Measurements from ENCODE around the gene LIMA1. TPM values are rescaled to one million over a fixed set of nuclear protein-coding genes. Genes with fewer than 3 reads are reported as not detected.

The LIMA1 gene
- total RNA-seq, 4 donors from 2014 or later: 87.7 to 213 (median 152) TPM

GRCh38 chr12:50232206-50232605, 51.1 kb downstream of the LIMA1 start:
- Histone ChIP-seq H3K9me3 (no peaks in the 10 kb centered on the region), H3K4me1 (no peaks in the 10 kb centered on the region), H3K27ac (no peak overlapping the region), H3K36me3 (peaks cover 0 to 7% (median 0%) of the 10 kb centered on the region in 3 donors), H3K27me3 (no peaks in the 10 kb centered on the region), H3K4me3 (no peak overlapping the region)
- WGBS, 2 donors: 90 to 94% methylated on average over 4 of the region's 4 CpGs
- no peak for DNase-seq (ENCODE audit: low spot score in 2 of 2)
- TF ChIP-seq EP300 (IDR thresholded peaks at IDR 0.05) (no peak), POLR2A (IDR thresholded peaks at IDR 0.05) (no peak), CTCF (IDR thresholded peaks at IDR 0.05) (no peak)

GRCh38 chr12:50231346-50231745, 52.0 kb downstream of the LIMA1 start:
- TF ChIP-seq EP300 (IDR thresholded peaks at IDR 0.05) (no peak), POLR2A (IDR thresholded peaks at IDR 0.05) (no peak), CTCF (IDR thresholded peaks at IDR 0.05) (no peak)
- Histone ChIP-seq H3K4me3 (no peak overlapping the region), H3K27me3 (no peaks in the 10 kb centered on the region), H3K4me1 (no peaks in the 10 kb centered on the region), H3K27ac (no peak overlapping the region), H3K9me3 (no peaks in the 10 kb centered on the region), H3K36me3 (peaks cover 0 to 7% (median 0%) of the 10 kb centered on the region in 3 donors)
- DNase-seq (ENCODE audit: low spot score in 2 of 2): no peak

GRCh38 chr12:50230217-50230616, 53.1 kb downstream of the LIMA1 start:
- Histone ChIP-seq H3K36me3 (peaks cover 0 to 7% (median 0%) of the 10 kb centered on the region in 3 donors), H3K27ac (no peak overlapping the region), H3K4me1 (no peaks in the 10 kb centered on the region), H3K27me3 (no peaks in the 10 kb centered on the region), H3K9me3 (no peaks in the 10 kb centered on the region), H3K4me3 (no peak overlapping the region)
- TF ChIP-seq POLR2A (IDR thresholded peaks at IDR 0.05) (no peak), CTCF (IDR thresholded peaks at IDR 0.05) (no peak), EP300 (IDR thresholded peaks at IDR 0.05) (no peak)
- no peak for DNase-seq (ENCODE audit: low spot score in 2 of 2)
- 94% methylated on average over 6 of the region's 6 CpGs for WGBS, 2 donors

- WGBS, 2 donors: 81% methylated on average over 2 of the region's 2 CpGs
- TF ChIP-seq CTCF (IDR thresholded peaks at IDR 0.05) (no peak), EP300 (IDR thresholded peaks at IDR 0.05) (no peak), POLR2A (IDR thresholded peaks at IDR 0.05) (no peak)
- Histone ChIP-seq H3K4me3 (no peak overlapping the region), H3K27me3 (no peaks in the 10 kb centered on the region), H3K9me3 (no peaks in the 10 kb centered on the region), H3K27ac (no peak overlapping the region), H3K4me1 (peaks cover 0 to 40% (median 14%) of the 10 kb centered on the region in 4 donors), H3K36me3 (no peaks in the 10 kb centered on the region)
- DNase-seq (ENCODE audit: low spot score in 2 of 2): no peak
Observed at GRCh38 chr12:50224026-50224692, 59.2 kb downstream of the LIMA1 start.

GRCh38 chr12:50222275-50222783, 61.0 kb downstream of the LIMA1 start:
- H3K4me1 ChIP-seq: peaks cover 0 to 44% (median 14%) of the 10 kb centered on the region in 4 donors
- H3K27me3 ChIP-seq: no peaks in the 10 kb centered on the region
- H3K9me3 ChIP-seq: no peaks in the 10 kb centered on the region
- 6 to 7% methylated on average over 5 of the region's 5 CpGs for WGBS, 2 donors
- TF ChIP-seq POLR2A (IDR thresholded peaks at IDR 0.05) (peak in 1 of 2 donors; percentile 45), CTCF (IDR thresholded peaks at IDR 0.05) (peak in 4 of 5 experiments; percentile 8 to 34 (median 20)), EP300 (IDR thresholded peaks at IDR 0.05) (peak in 1 of 2 donors; percentile 80)
- peaks cover 0 to 3% (median 0%) of the 10 kb centered on the region in 3 donors for H3K36me3 ChIP-seq
- peak overlapping the region; percentile 53 to 90 (median 80) for H3K27ac ChIP-seq
- peak overlapping the region; percentile 30 to 53 (median 39) for H3K4me3 ChIP-seq
- peak; percentile 40 to 65 for DNase-seq (ENCODE audit: low spot score in 2 of 2)
